Stimulated activated naive CD8-positive, alpha-beta T cell treated with anti-CD3 and anti-CD28 coated beads, Interleukin-15, amount 100 ng/mL, for 72 hours (primary cell): Measurements from ENCODE around the gene ACOT11.

Source experiments
- ATAC-seq: fragments of 150-1000 bp; cut with Tn5 transposase; 2 replicates; pipeline ENCODE4 v1.10.0; 2021; ENCODE audit warnings: mild to moderate bottlenecking, moderate library complexity
- DNase-seq, 2 donors: peaks; one replicate each; pipeline ENCODE4 v3.0.0; 2021 to 2022
- H3K27ac Mint-ChIP-seq, 2 donors: one replicate each; pipeline ENCODE4 v1.8.0; 2022; ENCODE audit warnings: mild to moderate bottlenecking in 2 of 2, mixed read lengths in 2 of 2, moderate library complexity in 2 of 2
- H3K27me3 Mint-ChIP-seq: one replicate; pipeline ENCODE4 v1.8.0; 2022; ENCODE audit warnings: mixed read lengths
- H3K4me1 Mint-ChIP-seq: one replicate; pipeline ENCODE4 v1.8.0; 2022; ENCODE audit warnings: mild to moderate bottlenecking, mixed read lengths
- H3K4me3 Mint-ChIP-seq, 2 donors: one replicate each; pipeline ENCODE4 v1.8.0; 2022; ENCODE audit warnings: mild to moderate bottlenecking in 2 of 2, mixed read lengths in 2 of 2, moderate library complexity in 1 of 2
- H3K9me3 Mint-ChIP-seq, 2 donors: one replicate each; pipeline ENCODE4 v1.8.0; 2022; ENCODE audit warnings: mixed read lengths in 2 of 2

The ACOT11 gene

DNA sequence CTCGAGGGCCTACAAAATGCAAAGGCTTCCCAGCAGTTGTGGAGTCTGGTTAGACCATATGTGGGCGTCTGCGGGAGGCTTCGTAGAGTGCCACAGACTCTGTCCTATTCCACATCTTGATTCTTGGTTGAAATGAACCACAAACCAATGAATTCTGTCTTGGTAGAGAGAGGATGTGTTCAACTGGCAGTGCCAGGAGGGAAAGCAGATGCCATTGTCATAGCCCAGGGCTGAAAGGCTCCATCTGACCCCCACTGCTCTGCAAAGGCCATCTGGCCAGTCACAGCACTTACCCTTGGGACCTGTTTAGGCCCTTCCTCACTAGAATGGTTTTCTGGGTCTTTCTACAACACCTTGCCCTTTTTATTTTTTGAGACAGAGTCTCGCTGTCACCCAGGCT is 22.1 kb downstream of the ACOT11 start:
- no peak for DNase-seq
- Mint-ChIP-seq H3K27ac (no peak overlapping the region), H3K9me3 (no peaks in the 10 kb centered on the region), H3K27me3 (no peaks in the 10 kb centered on the region), H3K4me1 (no peaks in the 10 kb centered on the region), H3K4me3 (no peak overlapping the region)
- ATAC-seq, result no peak

GRCh38 chr1:54571326-54571725 is 23.3 kb downstream of the ACOT11 start:
- ATAC-seq (no peak), DNase-seq (no peak)
- peak overlapping the region in 1 of 2 donors; percentile 69 for H3K27ac Mint-ChIP-seq
- H3K27me3 Mint-ChIP-seq, result no peaks in the 10 kb centered on the region
- no peak overlapping the region for H3K4me3 Mint-ChIP-seq
- H3K4me1 Mint-ChIP-seq, result no peaks in the 10 kb centered on the region
- H3K9me3 Mint-ChIP-seq, result no peaks in the 10 kb centered on the region

DNA sequence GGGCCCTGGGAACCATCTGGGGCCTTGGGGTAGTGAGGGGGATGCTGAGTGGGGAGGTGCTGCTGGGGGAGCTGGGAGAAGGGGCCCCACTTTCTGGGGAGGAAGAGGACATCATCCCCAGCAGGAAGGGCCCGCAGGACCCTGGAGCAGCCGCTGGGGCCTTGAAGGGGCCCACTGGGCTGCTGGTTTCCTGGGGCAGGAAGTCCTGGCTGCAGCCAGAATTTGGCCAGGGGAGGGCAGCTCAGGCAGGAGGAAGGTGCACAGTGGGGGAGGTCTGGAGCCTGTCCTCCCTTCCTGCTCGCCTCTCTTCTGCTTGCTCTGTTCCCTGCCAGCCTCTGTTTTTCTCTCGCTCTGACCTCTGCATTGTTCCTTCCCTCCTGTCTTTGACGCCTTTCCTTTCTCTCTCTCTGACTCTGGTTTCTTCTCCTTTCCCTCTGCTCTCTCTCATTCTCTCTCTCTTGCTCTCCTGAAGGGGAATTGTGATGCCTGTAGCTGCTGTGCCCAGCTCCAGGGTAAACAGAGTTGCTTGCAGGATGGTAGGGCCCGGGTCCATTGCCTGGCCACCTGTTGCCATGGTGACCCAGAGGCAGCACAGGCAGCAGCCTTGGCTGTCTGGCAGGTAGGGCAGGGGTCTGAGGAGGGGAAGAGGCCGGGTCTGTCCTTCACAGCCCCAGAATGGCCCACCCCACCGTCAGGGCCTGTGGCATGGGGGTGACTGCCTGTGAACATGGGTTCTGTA is 23.9 kb downstream of the ACOT11 start:
- Mint-ChIP-seq H3K4me3 (no peak overlapping the region), H3K4me1 (no peaks in the 10 kb centered on the region), H3K27ac (peak overlapping the region in 1 of 2 donors; percentile 69), H3K27me3 (no peaks in the 10 kb centered on the region), H3K9me3 (no peaks in the 10 kb centered on the region)
- ATAC-seq (no peak), DNase-seq (no peak)

DNA sequence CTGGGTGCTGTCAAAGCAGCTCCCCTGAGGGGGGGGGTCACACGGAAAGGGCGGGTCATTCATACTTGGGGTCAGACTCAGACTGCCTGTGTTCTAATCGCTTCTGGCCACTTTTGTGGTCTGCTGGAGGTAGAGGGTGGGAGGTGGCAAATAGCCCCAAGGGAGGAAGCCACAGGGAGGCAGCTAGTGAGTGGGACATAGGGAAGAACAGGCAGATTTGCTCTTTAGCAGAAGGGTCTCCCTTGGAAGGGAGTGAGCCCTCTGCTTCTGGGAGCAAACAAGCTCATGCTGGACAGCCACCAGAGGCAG is 24.5 kb downstream of the ACOT11 start:
- Mint-ChIP-seq H3K27ac (no peak overlapping the region), H3K4me1 (no peaks in the 10 kb centered on the region), H3K4me3 (no peak overlapping the region), H3K27me3 (no peaks in the 10 kb centered on the region), H3K9me3 (no peaks in the 10 kb centered on the region)
- DNase-seq (no peak), ATAC-seq (no peak)

- no peaks in the 10 kb centered on the region for H3K9me3 Mint-ChIP-seq
These were observed 26.2 kb downstream of the ACOT11 start for GRCh38 chr1:54574158-54574778.

DNA sequence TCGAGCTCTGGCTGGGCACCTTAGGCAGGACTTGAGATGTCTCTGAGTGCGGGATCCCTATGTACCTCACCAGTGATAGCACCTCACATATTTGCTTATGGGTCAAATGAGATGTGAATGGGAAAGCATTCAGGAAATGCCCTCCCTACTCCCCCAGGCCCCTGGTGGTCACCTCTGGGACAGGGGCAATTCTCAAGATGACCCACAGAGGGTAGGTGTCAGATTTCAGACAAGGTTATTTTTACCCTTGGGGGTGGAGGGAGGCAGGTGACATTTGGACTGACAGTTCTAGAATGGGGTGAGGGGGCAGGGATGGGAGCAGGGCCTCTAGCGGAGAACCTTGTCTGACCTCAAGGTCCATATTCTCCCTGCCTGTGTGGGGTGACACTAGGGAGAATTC is 27.1 kb downstream of the ACOT11 start:
- no peak overlapping the region for H3K27ac Mint-ChIP-seq
- ATAC-seq (no peak), DNase-seq (no peak)
- no peaks in the 10 kb centered on the region for H3K9me3 Mint-ChIP-seq
- H3K4me3 Mint-ChIP-seq, result no peak overlapping the region
- no peaks in the 10 kb centered on the region for H3K27me3 Mint-ChIP-seq
- no peaks in the 10 kb centered on the region for H3K4me1 Mint-ChIP-seq

More at GRCh38 chr1:54574158-54574778, 26.2 kb downstream of the ACOT11 start:
- Mint-ChIP-seq H3K27ac (no peak overlapping the region), H3K4me3 (no peak overlapping the region), H3K4me1 (no peaks in the 10 kb centered on the region), H3K27me3 (no peaks in the 10 kb centered on the region)
- no peak for DNase-seq
- no peak for ATAC-seq

- ATAC-seq (no peak), DNase-seq (no peak)
- Mint-ChIP-seq H3K4me3 (no peak overlapping the region), H3K27ac (peak overlapping the region in 1 of 2 donors; percentile 21), H3K4me1 (no peaks in the 10 kb centered on the region), H3K27me3 (no peaks in the 10 kb centered on the region), H3K9me3 (no peaks in the 10 kb centered on the region)
These were observed 27.7 kb downstream of the ACOT11 start for GRCh38 chr1:54575605-54576290.

- Mint-ChIP-seq H3K27me3 (no peaks in the 10 kb centered on the region), H3K9me3 (no peaks in the 10 kb centered on the region), H3K4me3 (no peak overlapping the region), H3K27ac (no peak overlapping the region), H3K4me1 (no peaks in the 10 kb centered on the region)
- ATAC-seq (no peak), DNase-seq (no peak)
These were observed 29.6 kb downstream of the ACOT11 start for GRCh38 chr1:54577612-54578011.

DNA sequence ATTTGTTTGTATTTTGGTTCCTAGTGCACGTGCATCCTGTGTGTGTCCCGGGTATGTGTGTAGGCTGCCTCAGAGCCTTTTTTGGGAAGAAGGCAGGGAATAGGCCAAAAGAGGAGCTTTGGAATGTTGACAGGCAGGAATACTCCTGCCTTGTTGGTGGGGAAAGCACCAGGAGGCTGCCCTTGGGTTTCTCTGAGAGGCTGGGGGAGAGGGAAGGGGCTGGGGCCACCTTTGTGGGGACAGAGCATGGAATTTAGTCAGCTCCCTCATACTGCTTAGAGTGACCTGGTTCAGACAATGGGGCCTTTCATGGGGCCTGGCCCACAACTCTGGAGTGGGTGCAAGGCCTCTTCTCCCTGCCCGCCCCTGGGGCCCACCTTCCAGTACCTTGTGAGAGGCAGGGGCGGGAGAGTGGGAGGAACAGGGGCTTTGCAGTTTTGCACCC is 31.3 kb downstream of the ACOT11 start:
- no peaks in the 10 kb centered on the region for H3K4me1 Mint-ChIP-seq
- H3K27ac Mint-ChIP-seq, result no peak overlapping the region
- H3K4me3 Mint-ChIP-seq, result no peak overlapping the region
- no peaks in the 10 kb centered on the region for H3K27me3 Mint-ChIP-seq
- no peaks in the 10 kb centered on the region for H3K9me3 Mint-ChIP-seq
- DNase-seq (no peak), ATAC-seq (no peak)

GRCh38 chr1:54580856-54581550 is 33.0 kb downstream of the ACOT11 start:
- Mint-ChIP-seq H3K27me3 (no peaks in the 10 kb centered on the region), H3K4me3 (no peak overlapping the region), H3K9me3 (no peaks in the 10 kb centered on the region), H3K27ac (peak overlapping the region in 1 of 2 donors; percentile 2), H3K4me1 (no peaks in the 10 kb centered on the region)
- ATAC-seq, result no peak
- no peak for DNase-seq

GRCh38 chr1:54581621-54582035 is 33.6 kb downstream of the ACOT11 start:
- Mint-ChIP-seq H3K27ac (peak overlapping the region in 1 of 2 donors; percentile 20), H3K4me3 (no peak overlapping the region), H3K4me1 (no peaks in the 10 kb centered on the region), H3K9me3 (no peaks in the 10 kb centered on the region), H3K27me3 (no peaks in the 10 kb centered on the region)
- ATAC-seq (no peak), DNase-seq (no peak)

- ATAC-seq (no peak), DNase-seq (no peak)
- no peak overlapping the region for H3K4me3 Mint-ChIP-seq
- no peaks in the 10 kb centered on the region for H3K4me1 Mint-ChIP-seq
- H3K27me3 Mint-ChIP-seq, result no peaks in the 10 kb centered on the region
- H3K27ac Mint-ChIP-seq, result no peak overlapping the region
- H3K9me3 Mint-ChIP-seq, result no peaks in the 10 kb centered on the region
These were observed 34.7 kb downstream of the ACOT11 start for GRCh38 chr1:54582566-54583306.

GRCh38 chr1:54583307-54583686 is 35.3 kb downstream of the ACOT11 start:
- Mint-ChIP-seq H3K27me3 (no peaks in the 10 kb centered on the region), H3K27ac (no peak overlapping the region), H3K9me3 (no peaks in the 10 kb centered on the region), H3K4me1 (peaks cover 3% of the 10 kb centered on the region), H3K4me3 (no peak overlapping the region)
- ATAC-seq (no peak), DNase-seq (no peak)

GRCh38 chr1:54583871-54584270 is 35.8 kb downstream of the ACOT11 start:
- no peaks in the 10 kb centered on the region for H3K27me3 Mint-ChIP-seq

GRCh38 chr1:54584575-54584974 is 36.5 kb downstream of the ACOT11 start:
- ATAC-seq, result no peak
- H3K9me3 Mint-ChIP-seq, result no peaks in the 10 kb centered on the region
- H3K4me3 Mint-ChIP-seq, result no peak overlapping the region
- H3K4me1 Mint-ChIP-seq, result peaks cover 9% of the 10 kb centered on the region
- H3K27me3 Mint-ChIP-seq, result no peaks in the 10 kb centered on the region
- DNase-seq, result no peak
- H3K27ac Mint-ChIP-seq, result no peak overlapping the region

More at GRCh38 chr1:54583871-54584270, 35.8 kb downstream of the ACOT11 start:
- ATAC-seq (no peak), DNase-seq (no peak)
- H3K9me3 Mint-ChIP-seq, result no peaks in the 10 kb centered on the region
- H3K27ac Mint-ChIP-seq, result no peak overlapping the region
- H3K4me1 Mint-ChIP-seq, result peaks cover 8% of the 10 kb centered on the region
- no peak overlapping the region for H3K4me3 Mint-ChIP-seq
